Lower leg skin (tissue), 3 donors: ENCODE results near the gene MROH2A.

ENCODE experiments used
- POLR2A ChIP-seq, 2 donors: fragments of 450-650 bp; IDR thresholded peaks; one replicate each; pipeline ENCODE4 v1.6.1; 2016 to 2017; ENCODE audit warnings: antibody characterized with exemption in 2 of 2, mild to moderate bottlenecking in 1 of 2, moderate library complexity in 1 of 2
- TF ChIP-seq, protein P1 (sequence below), 3 donors: fragments of 450-650 bp; IDR thresholded peaks; one replicate each; pipeline ENCODE4 v1.5.1; 2016; ENCODE audit warnings: antibody characterized with exemption in 3 of 3, mild to moderate bottlenecking in 3 of 3, moderate library complexity in 2 of 3

- TF ChIP-seq, protein P1, sequence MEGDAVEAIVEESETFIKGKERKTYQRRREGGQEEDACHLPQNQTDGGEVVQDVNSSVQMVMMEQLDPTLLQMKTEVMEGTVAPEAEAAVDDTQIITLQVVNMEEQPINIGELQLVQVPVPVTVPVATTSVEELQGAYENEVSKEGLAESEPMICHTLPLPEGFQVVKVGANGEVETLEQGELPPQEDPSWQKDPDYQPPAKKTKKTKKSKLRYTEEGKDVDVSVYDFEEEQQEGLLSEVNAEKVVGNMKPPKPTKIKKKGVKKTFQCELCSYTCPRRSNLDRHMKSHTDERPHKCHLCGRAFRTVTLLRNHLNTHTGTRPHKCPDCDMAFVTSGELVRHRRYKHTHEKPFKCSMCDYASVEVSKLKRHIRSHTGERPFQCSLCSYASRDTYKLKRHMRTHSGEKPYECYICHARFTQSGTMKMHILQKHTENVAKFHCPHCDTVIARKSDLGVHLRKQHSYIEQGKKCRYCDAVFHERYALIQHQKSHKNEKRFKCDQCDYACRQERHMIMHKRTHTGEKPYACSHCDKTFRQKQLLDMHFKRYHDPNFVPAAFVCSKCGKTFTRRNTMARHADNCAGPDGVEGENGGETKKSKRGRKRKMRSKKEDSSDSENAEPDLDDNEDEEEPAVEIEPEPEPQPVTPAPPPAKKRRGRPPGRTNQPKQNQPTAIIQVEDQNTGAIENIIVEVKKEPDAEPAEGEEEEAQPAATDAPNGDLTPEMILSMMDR (IDR thresholded peaks at IDR 0.05), result no peak
- no peak for TF ChIP-seq POLR2A (IDR thresholded peaks at IDR 0.05)
Measured at GRCh38 chr2:233791151-233791882, 13.2 kb downstream of the MROH2A start.
